ENCODE results near the gene THAP4.

THAP4 gene

GRCh38 chr2:241542278-241542605 lies 94.7 kb downstream of the THAP4 start:
- DNase-seq: no peak

GRCh38 chr2:241541564-241542277 lies 95.2 kb downstream of the THAP4 start:
- no peak for DNase-seq

- peak; percentile 13 for DNase-seq
Measured at GRCh38 chr2:241540771-241541561, 96.0 kb downstream of the THAP4 start.

GRCh38 chr2:241540401-241540770 lies 96.6 kb downstream of the THAP4 start:
- no peak for DNase-seq

- DNase-seq: no peak
Measured at GRCh38 chr2:241539616-241540374, 97.2 kb downstream of the THAP4 start.

- no peak for DNase-seq
Measured at GRCh38 chr2:241538838-241539615, 97.9 kb downstream of the THAP4 start.

- no peak for DNase-seq
Measured at GRCh38 chr2:241535871-241536655, 100.9 kb downstream of the THAP4 start.

GRCh38 chr2:241534701-241535375 lies 102.1 kb downstream of the THAP4 start:
- DNase-seq: no peak
